ENCODE results near the gene COPE. TPM values are rescaled to one million over a fixed set of nuclear protein-coding genes. Genes with fewer than 3 reads are reported as not detected.
"Not testable (repeated sequence)": the region's sequence is repeated elsewhere in the genome, so short reads cannot be mapped to it uniquely, and the experiment has no call there.

COPE gene
- total RNA-seq, 1 donor from 2014 or later: 331 TPM

DNA sequence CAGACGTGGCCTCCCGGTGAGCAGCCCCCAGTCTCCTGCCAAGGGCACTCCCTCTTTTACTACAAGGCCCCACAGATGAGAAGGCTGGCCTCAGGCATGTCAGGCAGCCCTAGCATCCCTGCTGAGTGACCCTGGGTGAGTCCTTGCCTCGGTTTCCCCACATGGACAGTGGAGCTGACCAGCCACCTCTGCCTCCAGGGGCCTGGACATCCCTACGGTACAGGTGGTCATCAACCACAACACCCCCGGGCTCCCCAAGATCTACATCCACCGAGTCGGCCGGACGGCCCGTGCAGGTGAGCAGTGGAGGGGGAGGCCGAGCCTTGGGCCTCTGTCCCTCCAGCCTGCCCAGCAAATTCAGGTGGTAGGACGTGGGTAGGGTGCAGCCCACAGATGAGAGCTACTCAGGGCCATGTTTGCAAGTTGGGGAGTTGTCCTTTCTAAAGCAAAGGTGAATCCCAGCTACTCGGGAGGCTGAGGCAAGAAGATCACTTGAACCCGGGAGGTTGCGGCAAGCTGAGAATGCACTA lies 5.6 kb upstream of the COPE start:
- Histone ChIP-seq H3K27me3 (ENCODE audit: control insufficient read depth, insufficient read depth, low read length) (no peaks in the 10 kb centered on the region), H3K4me3 (ENCODE audit: low read depth, low read length) (no peak overlapping the region), H3K36me3 (ENCODE audit: control insufficient read depth, insufficient read depth, low read length) (peaks cover 45% of the 10 kb centered on the region)
- FAIRE-seq: no peak
- TF ChIP-seq, protein P1, sequence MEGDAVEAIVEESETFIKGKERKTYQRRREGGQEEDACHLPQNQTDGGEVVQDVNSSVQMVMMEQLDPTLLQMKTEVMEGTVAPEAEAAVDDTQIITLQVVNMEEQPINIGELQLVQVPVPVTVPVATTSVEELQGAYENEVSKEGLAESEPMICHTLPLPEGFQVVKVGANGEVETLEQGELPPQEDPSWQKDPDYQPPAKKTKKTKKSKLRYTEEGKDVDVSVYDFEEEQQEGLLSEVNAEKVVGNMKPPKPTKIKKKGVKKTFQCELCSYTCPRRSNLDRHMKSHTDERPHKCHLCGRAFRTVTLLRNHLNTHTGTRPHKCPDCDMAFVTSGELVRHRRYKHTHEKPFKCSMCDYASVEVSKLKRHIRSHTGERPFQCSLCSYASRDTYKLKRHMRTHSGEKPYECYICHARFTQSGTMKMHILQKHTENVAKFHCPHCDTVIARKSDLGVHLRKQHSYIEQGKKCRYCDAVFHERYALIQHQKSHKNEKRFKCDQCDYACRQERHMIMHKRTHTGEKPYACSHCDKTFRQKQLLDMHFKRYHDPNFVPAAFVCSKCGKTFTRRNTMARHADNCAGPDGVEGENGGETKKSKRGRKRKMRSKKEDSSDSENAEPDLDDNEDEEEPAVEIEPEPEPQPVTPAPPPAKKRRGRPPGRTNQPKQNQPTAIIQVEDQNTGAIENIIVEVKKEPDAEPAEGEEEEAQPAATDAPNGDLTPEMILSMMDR (IDR thresholded peaks at IDR 0.05; ENCODE audit: insufficient read depth, low read length, severe bottlenecking): no peak
- DNase-seq (ENCODE audit: low read depth): no peak

- H3K36me3 ChIP-seq (ENCODE audit: control insufficient read depth, insufficient read depth, low read length): peaks cover 35% of the 10 kb centered on the region
- FAIRE-seq (no peak), DNase-seq (ENCODE audit: low read depth) (no peak)
- H3K4me3 ChIP-seq (ENCODE audit: low read depth, low read length): no peak overlapping the region
- TF ChIP-seq, protein P1 (IDR thresholded peaks at IDR 0.05; ENCODE audit: insufficient read depth, low read length, severe bottlenecking): no peak
- no peaks in the 10 kb centered on the region for H3K27me3 ChIP-seq (ENCODE audit: control insufficient read depth, insufficient read depth, low read length)
Measured at GRCh38 chr19:18922228-18922985, 3.2 kb upstream of the COPE start.

GRCh38 chr19:18921593-18921992 lies 2.4 kb upstream of the COPE start:
- no peak overlapping the region for H3K4me3 ChIP-seq (ENCODE audit: low read depth, low read length)
- TF ChIP-seq, protein P1 (IDR thresholded peaks at IDR 0.05; ENCODE audit: insufficient read depth, low read length, severe bottlenecking): no peak
- FAIRE-seq: no peak
- peaks cover 34% of the 10 kb centered on the region for H3K36me3 ChIP-seq (ENCODE audit: control insufficient read depth, insufficient read depth, low read length)
- H3K27me3 ChIP-seq (ENCODE audit: control insufficient read depth, insufficient read depth, low read length): no peaks in the 10 kb centered on the region
- no peak for DNase-seq (ENCODE audit: low read depth)

GRCh38 chr19:18920400-18920799 lies 1.2 kb upstream of the COPE start:
- TF ChIP-seq, protein P1 (IDR thresholded peaks at IDR 0.05; ENCODE audit: insufficient read depth, low read length, severe bottlenecking): no peak
- Histone ChIP-seq H3K27me3 (ENCODE audit: control insufficient read depth, insufficient read depth, low read length) (no peaks in the 10 kb centered on the region), H3K4me3 (ENCODE audit: low read depth, low read length) (peak overlapping the region; percentile 55), H3K36me3 (ENCODE audit: control insufficient read depth, insufficient read depth, low read length) (peaks cover 28% of the 10 kb centered on the region)
- FAIRE-seq (no peak), DNase-seq (ENCODE audit: low read depth) (no peak)

DNA sequence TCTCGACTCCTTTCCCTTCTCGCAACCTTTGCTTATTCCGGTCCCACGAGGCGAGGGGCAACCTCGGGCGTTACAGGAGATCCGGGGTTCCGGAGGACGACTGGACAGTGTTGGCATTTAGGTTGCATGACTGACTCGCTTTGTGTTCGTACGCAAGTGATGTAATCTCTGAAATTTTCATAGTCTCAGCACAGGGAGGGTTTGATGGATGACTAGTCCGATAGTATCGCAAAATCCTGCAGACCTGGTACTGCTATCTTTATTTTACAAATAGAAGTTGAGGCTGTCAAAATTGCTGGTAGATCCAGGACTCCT lies 670 bp upstream of the COPE start:
- H3K27me3 ChIP-seq (ENCODE audit: control insufficient read depth, insufficient read depth, low read length): no peaks in the 10 kb centered on the region
- peak overlapping the region; percentile 55 for H3K4me3 ChIP-seq (ENCODE audit: low read depth, low read length)
- peaks cover 31% of the 10 kb centered on the region for H3K36me3 ChIP-seq (ENCODE audit: control insufficient read depth, insufficient read depth, low read length)
- DNase-seq (ENCODE audit: low read depth): peak; percentile 21
- TF ChIP-seq, protein P1 (IDR thresholded peaks at IDR 0.05; ENCODE audit: insufficient read depth, low read length, severe bottlenecking): no peak
- FAIRE-seq: no peak

DNA sequence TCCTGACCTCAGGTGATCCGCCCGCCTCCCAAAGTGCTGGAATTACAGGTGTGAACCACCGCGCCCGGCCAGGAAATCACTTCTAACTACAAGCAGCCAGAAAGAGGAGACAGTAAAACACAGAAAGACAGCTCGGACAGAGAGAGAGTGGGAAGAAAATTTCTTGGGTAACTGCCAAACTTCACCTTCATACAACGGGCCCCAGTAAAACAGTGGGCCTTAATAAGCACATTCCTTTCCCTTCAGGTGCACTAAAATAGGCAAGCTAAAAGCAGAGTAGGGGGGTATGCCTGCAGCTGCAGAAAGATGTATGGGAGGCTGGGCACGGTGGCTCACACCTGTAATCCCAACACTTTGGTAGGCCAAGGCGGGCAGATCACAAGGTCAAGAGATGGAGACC lies 1.6 kb downstream of the COPE start:
- H3K4me3 ChIP-seq (ENCODE audit: low read depth, low read length); DNase-seq (ENCODE audit: low read depth); FAIRE-seq; H3K27me3 ChIP-seq (ENCODE audit: control insufficient read depth, insufficient read depth, low read length): not testable (repeated sequence)
- peaks cover 32% of the 10 kb centered on the region for H3K36me3 ChIP-seq (ENCODE audit: control insufficient read depth, insufficient read depth, low read length)

Measured in bronchial epithelial cell (primary cell).